MM.1S (cell line): ENCODE results near the gene TXNDC8.

ENCODE experiments used
- DNase-seq: peaks from one replicate; pipeline ENCODE4 v3.0.0-alpha.2; 2015
- H2AFZ ChIP-seq: fragments of 300-600 bp; sonication (generic); 2 replicates; pipeline ENCODE4 v1.6.0; 2016; ENCODE audit warnings: antibody characterized with exemption, low read length
- H3F3A ChIP-seq: fragments of 300-600 bp; sonication (generic); 2 replicates; pipeline ENCODE4 v1.6.1; 2016; ENCODE audit warnings: mild to moderate bottlenecking, antibody characterized with exemption, low read length, moderate library complexity, mixed read lengths; ENCODE audit not compliant: insufficient read depth
- H3K27ac ChIP-seq: fragments of 300-600 bp; sonication (generic); 2 replicates; pipeline ENCODE4 v1.5.1; 2016; ENCODE audit warnings: mild to moderate bottlenecking, low read length
- H3K27me3 ChIP-seq: fragments of 300-600 bp; sonication (generic); replicated peaks from 2 replicates; pipeline ENCODE4 v1.6.0; 2016; ENCODE audit warnings: low read length; ENCODE audit not compliant: insufficient read depth
- H3K36me3 ChIP-seq: fragments of 300-600 bp; sonication (generic); replicated peaks from 2 replicates; pipeline ENCODE4 v1.6.1; 2016; ENCODE audit warnings: mild to moderate bottlenecking, low read length, mixed read lengths; ENCODE audit not compliant: insufficient read depth
- H3K4me1 ChIP-seq: fragments of 300-600 bp; sonication (generic); 2 replicates; pipeline ENCODE4 v1.6.1; 2016; ENCODE audit warnings: low read length, mixed read lengths
- H3K4me2 ChIP-seq: fragments of 300-600 bp; sonication (generic); 2 replicates; pipeline ENCODE4 v1.6.0; 2016; ENCODE audit warnings: low read depth, low read length
- H3K4me3 ChIP-seq: fragments of 300-600 bp; sonication (generic); 2 replicates; pipeline ENCODE4 v1.5.1; 2016; ENCODE audit warnings: low read length, mixed read lengths
- H3K79me2 ChIP-seq: fragments of 300-600 bp; sonication (generic); 2 replicates; pipeline ENCODE4 v1.6.1; 2016; ENCODE audit warnings: mixed run types, low read length, mixed read lengths
- H3K9ac ChIP-seq: fragments of 300-600 bp; sonication (generic); 2 replicates; pipeline ENCODE4 v1.6.1; 2016; ENCODE audit warnings: low read length, mixed read lengths
- H3K9me2 ChIP-seq: fragments of 300-600 bp; sonication (generic); replicated peaks from 2 replicates; pipeline ENCODE4 v1.6.1; 2016; ENCODE audit warnings: mild to moderate bottlenecking, low read length, mixed read lengths; ENCODE audit not compliant: insufficient read depth
- H3K9me3 ChIP-seq: fragments of 300-600 bp; sonication (generic); replicated peaks from 2 replicates; pipeline ENCODE4 v1.6.1; 2016; ENCODE audit warnings: mild to moderate bottlenecking, low read length, mixed read lengths; ENCODE audit not compliant: insufficient read depth
- H4K20me1 ChIP-seq: fragments of 300-600 bp; sonication (generic); 2 replicates; pipeline ENCODE4 v1.6.1; 2016; ENCODE audit warnings: mild to moderate bottlenecking, low read length, moderate library complexity, mixed read lengths; ENCODE audit not compliant: insufficient read depth
- CTCF ChIP-seq: fragments of 300-600 bp; sonication (generic); IDR thresholded peaks from 2 replicates; pipeline ENCODE4 v1.5.1; 2016; ENCODE audit warnings: antibody characterized with exemption, low read length, mixed read lengths
- EZH2 ChIP-seq: fragments of 300-600 bp; sonication (generic); optimal IDR thresholded peaks from 2 replicates; pipeline ENCODE3; 2017; ENCODE audit warnings: low read depth, mild to moderate bottlenecking, antibody characterized with exemption, low read length, mixed read lengths
- EZH2phosphoT487 ChIP-seq: fragments of 300-600 bp; sonication (generic); IDR thresholded peaks from 2 replicates; pipeline ENCODE4 v1.6.1; 2018; ENCODE audit warnings: antibody characterized with exemption, low read length

TXNDC8 gene

GRCh38 chr9:110284211-110284844, 53.3 kb downstream of the TXNDC8 start:
- no peak for DNase-seq
- Histone ChIP-seq H2AFZ (no peak overlapping the region), H3K27me3 (no peaks in the 10 kb centered on the region), H3K4me1 (no peaks in the 10 kb centered on the region), H3K79me2 (no peaks in the 10 kb centered on the region), H3F3A (no peaks in the 10 kb centered on the region), H3K27ac (no peak overlapping the region), H4K20me1 (no peaks in the 10 kb centered on the region), H3K9me2 (no peaks in the 10 kb centered on the region), H3K9ac (no peak overlapping the region), H3K36me3 (no peaks in the 10 kb centered on the region), H3K9me3 (no peaks in the 10 kb centered on the region), H3K4me2 (no peak overlapping the region), H3K4me3 (no peak overlapping the region)
- no peak for TF ChIP-seq EZH2
- no peak for TF ChIP-seq CTCF
- no peak for TF ChIP-seq EZH2phosphoT487

GRCh38 chr9:110283751-110284150, 53.9 kb downstream of the TXNDC8 start:
- Histone ChIP-seq H3K9ac (no peak overlapping the region), H3K9me2 (no peaks in the 10 kb centered on the region), H3K27ac (no peak overlapping the region), H2AFZ (no peak overlapping the region), H3K4me2 (no peak overlapping the region), H3K4me1 (no peaks in the 10 kb centered on the region), H3F3A (no peaks in the 10 kb centered on the region), H3K4me3 (no peak overlapping the region), H3K36me3 (no peaks in the 10 kb centered on the region), H4K20me1 (no peaks in the 10 kb centered on the region), H3K9me3 (no peaks in the 10 kb centered on the region), H3K79me2 (no peaks in the 10 kb centered on the region), H3K27me3 (no peaks in the 10 kb centered on the region)
- TF ChIP-seq EZH2 (no peak), EZH2phosphoT487 (no peak), CTCF (no peak)
- DNase-seq: no peak

- no peak for TF ChIP-seq EZH2
- TF ChIP-seq CTCF: no peak
- TF ChIP-seq EZH2phosphoT487: no peak
- no peaks in the 10 kb centered on the region for H3K79me2 ChIP-seq
- no peaks in the 10 kb centered on the region for H3K27me3 ChIP-seq
- no peaks in the 10 kb centered on the region for H3F3A ChIP-seq
- no peaks in the 10 kb centered on the region for H4K20me1 ChIP-seq
- H3K9me3 ChIP-seq: no peaks in the 10 kb centered on the region
- no peaks in the 10 kb centered on the region for H3K36me3 ChIP-seq
- no peak for DNase-seq
- H3K4me1 ChIP-seq: no peaks in the 10 kb centered on the region
- H3K4me2 ChIP-seq: no peak overlapping the region
- no peak overlapping the region for H3K27ac ChIP-seq
- H3K4me3 ChIP-seq: no peak overlapping the region
- H3K9ac ChIP-seq: no peak overlapping the region
- H3K9me2 ChIP-seq: no peaks in the 10 kb centered on the region
- H2AFZ ChIP-seq: no peak overlapping the region
Observed at GRCh38 chr9:110282739-110283081, 55.0 kb downstream of the TXNDC8 start.
